SK-N-SH (cell line): ENCODE results near the gene MPPED2. TPM values are rescaled to one million over a fixed set of nuclear protein-coding genes. Genes with fewer than 3 reads are reported as not detected.

ENCODE experiments used
- CTCF ChIA-PET: fragments of 300-600, 350-600 bp; formaldehyde crosslinking; extraction: SDS; loops from one replicate; lab custom pipeline; 2021; lab: Yijun Ruan, JAX
- POLR2A ChIA-PET: fragments of 350-600 bp; sonication (Branson Sonifier 250); formaldehyde crosslinking; extraction: SDS; loops from one replicate; lab custom pipeline; 2020; ENCODE audit warnings: antibody characterized with exemption, inconsistent platforms; lab: Yijun Ruan, JAX
- DNase-seq: peaks from one replicate; pipeline ENCODE4 v3.0.0; 2012
- H2AFZ ChIP-seq: fragments of 200-600 bp; sonication (generic); 2 replicates; pipeline ENCODE4 v1.8.1; 2016; ENCODE audit warnings: antibody characterized with exemption, mild to moderate bottlenecking, low read depth
- H3F3A ChIP-seq: fragments of 200-600 bp; sonication (generic); replicated peaks from 2 replicates; pipeline ENCODE3; 2016; ENCODE audit warnings: antibody characterized with exemption, mild to moderate bottlenecking; ENCODE audit not compliant: insufficient read depth
- H3K27ac ChIP-seq, 2 experiments: fragments of 200-500 bp in 1 of 2; fragments of 200-600 bp in 1 of 2; sonication (Bioruptor generic) in 1 of 2; sonication (generic), shearing (Covaris generic) in 1 of 2; 2 replicates each; pipeline versions ENCODE4 v1.5.1 to v1.6.1; 2014 to 2016; ENCODE audit warnings: low read depth in 2 of 2, inconsistent platforms in 1 of 2, low read length in 1 of 2, mild to moderate bottlenecking in 1 of 2, mixed read lengths in 1 of 2
- H3K27me3 ChIP-seq: fragments of 200-600 bp; sonication (generic), shearing (Covaris generic); 2 replicates; pipeline ENCODE4 v1.6.1; 2016; ENCODE audit warnings: mixed run types; ENCODE audit not compliant: insufficient read depth
- H3K36me3 ChIP-seq, 2 experiments: fragments of 200-500 bp in 1 of 2; fragments of 200-600 bp in 1 of 2; sonication (Bioruptor generic) in 1 of 2; sonication (generic) in 1 of 2; replicated peaks in 1 of 2; 2 replicates each; pipeline versions ENCODE3 to v1.5.1; 2014 to 2016; ENCODE audit warnings: low read length in 1 of 2, mild to moderate bottlenecking in 1 of 2; ENCODE audit not compliant: insufficient read depth in 2 of 2, control insufficient read depth in 1 of 2
- H3K4me1 ChIP-seq, 2 experiments: fragments of 200-500 bp in 1 of 2; fragments of 200-600 bp in 1 of 2; sonication (Bioruptor generic) in 1 of 2; sonication (generic), shearing (Covaris generic) in 1 of 2; 2 replicates each; pipeline versions ENCODE4 v1.5.1 to v1.6.1; 2014 to 2016; ENCODE audit warnings: low read depth in 1 of 2, low read length in 1 of 2, mixed run types in 1 of 2; ENCODE audit not compliant: insufficient read depth in 2 of 2, control insufficient read depth in 1 of 2
- H3K4me2 ChIP-seq: fragments of 200-600 bp; sonication (generic), shearing (Covaris generic); 2 replicates; pipeline ENCODE4 v1.6.1; 2017; ENCODE audit warnings: mixed run types
- H3K4me3 ChIP-seq, 2 experiments: fragments of 200-500 bp in 1 of 2; fragments of 200-600 bp in 1 of 2; sonication (Bioruptor generic) in 1 of 2; sonication (generic), shearing (Covaris generic) in 1 of 2; 2 replicates each; pipeline versions ENCODE4 v1.5.1 to v1.8.1; 2014 to 2016; ENCODE audit warnings: low read depth in 2 of 2, inconsistent platforms in 1 of 2, low read length in 1 of 2, mild to moderate bottlenecking in 1 of 2, mixed read lengths in 1 of 2, moderate library complexity in 1 of 2
- H3K79me2 ChIP-seq: fragments of 200-600 bp; sonication (generic); 2 replicates; pipeline ENCODE4 v1.8.1; 2017; ENCODE audit warnings: mild to moderate bottlenecking; ENCODE audit not compliant: insufficient read depth
- H3K9ac ChIP-seq: fragments of 200-600 bp; sonication (generic); 2 replicates; pipeline ENCODE4 v1.6.1; 2017; ENCODE audit warnings: mixed run types
- H3K9me2 ChIP-seq: fragments of 200-600 bp; sonication (generic); 2 replicates; pipeline ENCODE4 v1.6.1; 2017; ENCODE audit warnings: mixed run types
- H3K9me3 ChIP-seq: fragments of 200-600 bp; sonication (generic); 2 replicates; pipeline ENCODE4 v1.6.1; 2017; ENCODE audit warnings: mixed run types, mild to moderate bottlenecking, moderate library complexity
- H4K20me1 ChIP-seq: fragments of 200-600 bp; sonication (generic); 2 replicates; pipeline ENCODE4 v1.6.1; 2017; ENCODE audit warnings: mild to moderate bottlenecking, mixed run types; ENCODE audit not compliant: insufficient read depth
- ELF1 ChIP-seq: IDR thresholded peaks from 2 replicates; pipeline ENCODE4 v1.4.0; 2012
- FOSL2 ChIP-seq: IDR thresholded peaks from 2 replicates; pipeline ENCODE4 v1.4.0; 2012; ENCODE audit warnings: low read depth, mild to moderate bottlenecking, moderate library complexity, borderline replicate concordance
- FOXM1 ChIP-seq: IDR thresholded peaks from 2 replicates; pipeline ENCODE4 v1.4.0; 2012; ENCODE audit warnings: low read depth, mild to moderate bottlenecking
- GATA2 ChIP-seq: sonication (generic); formaldehyde crosslinking; IDR thresholded peaks from 2 replicates; pipeline ENCODE4 v1.5.0; 2020; ENCODE audit warnings: mild to moderate bottlenecking, missing genetic modification reagents
- JUND ChIP-seq: IDR thresholded peaks from 2 replicates; pipeline ENCODE4 v1.4.0; 2012
- MEF2A ChIP-seq: IDR thresholded peaks from 2 replicates; pipeline ENCODE4 v1.4.0; 2012; ENCODE audit warnings: low read depth, borderline replicate concordance
- NRF1 ChIP-seq: IDR thresholded peaks from 2 replicates; pipeline ENCODE4 v1.6.1; 2012; ENCODE audit warnings: low read depth, mild to moderate bottlenecking, low read length
- RAD21 ChIP-seq: IDR thresholded peaks from 2 replicates; pipeline ENCODE4 v1.6.1; 2012; ENCODE audit warnings: mild to moderate bottlenecking, low read length
- SMC3 ChIP-seq: IDR thresholded peaks from 2 replicates; pipeline ENCODE4 v1.6.1; 2012; ENCODE audit warnings: low read depth, low read length, improper control_type of control experiment
- TAF1 ChIP-seq: IDR thresholded peaks from 2 replicates; pipeline ENCODE4 v1.6.1; 2012; ENCODE audit warnings: low read depth, mild to moderate bottlenecking, low read length, moderate library complexity, borderline replicate concordance
- TEAD4 ChIP-seq: IDR thresholded peaks from 2 replicates; pipeline ENCODE4 v1.4.0; 2012; ENCODE audit warnings: mild to moderate bottlenecking, borderline replicate concordance; ENCODE audit not compliant: insufficient read depth
- USF1 ChIP-seq: IDR thresholded peaks from 2 replicates; pipeline ENCODE4 v1.4.0; 2012; ENCODE audit warnings: low read depth, borderline replicate concordance
- USF2 ChIP-seq: fragments of 150-350 bp; IDR thresholded peaks from 2 replicates; pipeline ENCODE4 v1.6.1; 2017; ENCODE audit warnings: antibody characterized with exemption, low read length, low read depth, borderline replicate concordance
- YY1 ChIP-seq: IDR thresholded peaks from 2 replicates; pipeline ENCODE4 v1.4.0; 2012; ENCODE audit warnings: low read depth, mild to moderate bottlenecking
- WGBS: methylation state at CpG from one replicate; pipeline ENCODE4 v1.1.6; 2017; ENCODE audit warnings: low lambda C conversion rate; 5-methylcytosine and 5-hydroxymethylcytosine counted together
- polyA plus RNA-seq, 3 experiments: library from polyadenylated mRNA; depleted of rRNA; stranded (reverse); fragments of >200 nt; gene quantifications; 2 replicates each; pipeline ENCODE4 v1.2.3, GENCODE V29; 2012
- TF ChIP-seq, protein P1 (sequence below): IDR thresholded peaks from 2 replicates; pipeline ENCODE4 v1.6.1; 2012; ENCODE audit warnings: mild to moderate bottlenecking, low read depth, low read length, moderate library complexity
- TF ChIP-seq, protein P2 (sequence below): IDR thresholded peaks from 2 replicates; pipeline ENCODE4 v1.4.0; 2012; ENCODE audit warnings: low read depth
- TF ChIP-seq, protein P3 (sequence below): fragments of 150-350 bp; IDR thresholded peaks from 2 replicates; pipeline ENCODE4 v1.6.1; 2016; ENCODE audit warnings: mild to moderate bottlenecking, low read depth, low read length

MPPED2 gene
- polyA plus RNA-seq, 1 of the 3 experiments (the other 2 are of a cell fraction): 0.05 TPM

DNA sequence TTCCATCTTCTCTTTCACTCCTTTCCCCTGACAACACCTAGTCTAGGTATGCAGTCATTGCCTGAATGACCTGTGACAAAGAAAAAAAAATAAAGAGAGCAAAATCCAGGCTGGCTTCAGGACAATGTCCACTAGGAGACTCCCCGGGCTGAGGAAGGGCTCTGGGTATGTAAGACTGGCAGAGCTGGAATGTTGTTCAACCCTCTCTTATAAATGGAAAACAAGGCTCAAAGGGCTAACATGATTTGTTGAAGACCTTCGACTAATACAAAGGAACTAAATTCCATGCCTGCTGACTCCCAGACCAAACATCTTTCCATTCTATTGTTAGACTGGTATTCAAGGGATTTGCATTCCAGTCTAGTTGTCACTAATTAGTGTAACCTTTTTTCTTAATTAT, 141.1 kb downstream of the MPPED2 start:
- WGBS: 42% methylated on average over 2 of the region's 2 CpGs
- POLR2A ChIA-PET: no interaction called here
- H3K9me2 ChIP-seq: no peaks in the 10 kb centered on the region

GRCh38 chr11:30440510-30440909, 145.6 kb downstream of the MPPED2 start:
- Histone ChIP-seq H3K79me2 (no peaks in the 10 kb centered on the region), H3F3A (no peaks in the 10 kb centered on the region), H3K9ac (no peak overlapping the region), H3K4me2 (no peak overlapping the region), H3K4me1 (no peaks in the 10 kb centered on the region), H3K9me2 (no peaks in the 10 kb centered on the region), H3K4me3 (no peak overlapping the region), H3K27me3 (no peaks in the 10 kb centered on the region), H3K36me3 (no peaks in the 10 kb centered on the region), H3K9me3 (no peaks in the 10 kb centered on the region), H3K27ac (no peak overlapping the region), H4K20me1 (no peaks in the 10 kb centered on the region), H2AFZ (no peak overlapping the region)
- no peak for DNase-seq
- WGBS: 18% methylated on average over 4 of the region's 4 CpGs
- POLR2A ChIA-PET: no interaction called here
- CTCF ChIA-PET: interaction anchor here (0.5 kb wide), 1 partner anchor 23 kb away, joined by 3 read pairs; no protein-coding TSS in a partner anchor
- no peak for TF ChIP-seq JUND
- TF ChIP-seq ELF1: no peak
- no peak for TF ChIP-seq TAF1
- no peak for TF ChIP-seq USF2
- TF ChIP-seq YY1: no peak
- no peak for TF ChIP-seq GATA2 (CRISPR knock-in tag)
- TF ChIP-seq, protein P1, sequence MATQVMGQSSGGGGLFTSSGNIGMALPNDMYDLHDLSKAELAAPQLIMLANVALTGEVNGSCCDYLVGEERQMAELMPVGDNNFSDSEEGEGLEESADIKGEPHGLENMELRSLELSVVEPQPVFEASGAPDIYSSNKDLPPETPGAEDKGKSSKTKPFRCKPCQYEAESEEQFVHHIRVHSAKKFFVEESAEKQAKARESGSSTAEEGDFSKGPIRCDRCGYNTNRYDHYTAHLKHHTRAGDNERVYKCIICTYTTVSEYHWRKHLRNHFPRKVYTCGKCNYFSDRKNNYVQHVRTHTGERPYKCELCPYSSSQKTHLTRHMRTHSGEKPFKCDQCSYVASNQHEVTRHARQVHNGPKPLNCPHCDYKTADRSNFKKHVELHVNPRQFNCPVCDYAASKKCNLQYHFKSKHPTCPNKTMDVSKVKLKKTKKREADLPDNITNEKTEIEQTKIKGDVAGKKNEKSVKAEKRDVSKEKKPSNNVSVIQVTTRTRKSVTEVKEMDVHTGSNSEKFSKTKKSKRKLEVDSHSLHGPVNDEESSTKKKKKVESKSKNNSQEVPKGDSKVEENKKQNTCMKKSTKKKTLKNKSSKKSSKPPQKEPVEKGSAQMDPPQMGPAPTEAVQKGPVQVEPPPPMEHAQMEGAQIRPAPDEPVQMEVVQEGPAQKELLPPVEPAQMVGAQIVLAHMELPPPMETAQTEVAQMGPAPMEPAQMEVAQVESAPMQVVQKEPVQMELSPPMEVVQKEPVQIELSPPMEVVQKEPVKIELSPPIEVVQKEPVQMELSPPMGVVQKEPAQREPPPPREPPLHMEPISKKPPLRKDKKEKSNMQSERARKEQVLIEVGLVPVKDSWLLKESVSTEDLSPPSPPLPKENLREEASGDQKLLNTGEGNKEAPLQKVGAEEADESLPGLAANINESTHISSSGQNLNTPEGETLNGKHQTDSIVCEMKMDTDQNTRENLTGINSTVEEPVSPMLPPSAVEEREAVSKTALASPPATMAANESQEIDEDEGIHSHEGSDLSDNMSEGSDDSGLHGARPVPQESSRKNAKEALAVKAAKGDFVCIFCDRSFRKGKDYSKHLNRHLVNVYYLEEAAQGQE: no peak
- no peak for TF ChIP-seq FOXM1
- TF ChIP-seq RAD21: no peak
- no peak for TF ChIP-seq NRF1
- TF ChIP-seq MEF2A: no peak
- no peak for TF ChIP-seq USF1
- TF ChIP-seq, protein P2, sequence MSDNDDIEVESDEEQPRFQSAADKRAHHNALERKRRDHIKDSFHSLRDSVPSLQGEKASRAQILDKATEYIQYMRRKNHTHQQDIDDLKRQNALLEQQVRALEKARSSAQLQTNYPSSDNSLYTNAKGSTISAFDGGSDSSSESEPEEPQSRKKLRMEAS: no peak
- no peak for TF ChIP-seq FOSL2

More for the DNA sequence above, 141.1 kb downstream of the MPPED2 start:
- no peak for TF ChIP-seq TEAD4
- no peak for TF ChIP-seq SMC3
- no peak for TF ChIP-seq TAF1
- TF ChIP-seq, protein P2: no peak
- no peak for TF ChIP-seq MEF2A
- no peak for TF ChIP-seq ELF1
- TF ChIP-seq, protein P3, sequence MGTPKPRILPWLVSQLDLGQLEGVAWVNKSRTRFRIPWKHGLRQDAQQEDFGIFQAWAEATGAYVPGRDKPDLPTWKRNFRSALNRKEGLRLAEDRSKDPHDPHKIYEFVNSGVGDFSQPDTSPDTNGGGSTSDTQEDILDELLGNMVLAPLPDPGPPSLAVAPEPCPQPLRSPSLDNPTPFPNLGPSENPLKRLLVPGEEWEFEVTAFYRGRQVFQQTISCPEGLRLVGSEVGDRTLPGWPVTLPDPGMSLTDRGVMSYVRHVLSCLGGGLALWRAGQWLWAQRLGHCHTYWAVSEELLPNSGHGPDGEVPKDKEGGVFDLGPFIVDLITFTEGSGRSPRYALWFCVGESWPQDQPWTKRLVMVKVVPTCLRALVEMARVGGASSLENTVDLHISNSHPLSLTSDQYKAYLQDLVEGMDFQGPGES: no peak
- TF ChIP-seq FOSL2: no peak
- no peak for TF ChIP-seq RAD21
- TF ChIP-seq USF1: no peak
- TF ChIP-seq YY1: no peak
- H3K27ac ChIP-seq: no peak overlapping the region
- no peak for DNase-seq
- no peaks in the 10 kb centered on the region for H3K4me1 ChIP-seq
- no peaks in the 10 kb centered on the region for H3K79me2 ChIP-seq
- H2AFZ ChIP-seq: no peak overlapping the region
- H3K27me3 ChIP-seq: no peaks in the 10 kb centered on the region
- H3K9ac ChIP-seq: no peak overlapping the region
- no peaks in the 10 kb centered on the region for H3K9me3 ChIP-seq
- no peaks in the 10 kb centered on the region for H3K36me3 ChIP-seq
- no peak overlapping the region for H3K4me2 ChIP-seq
- no peaks in the 10 kb centered on the region for H4K20me1 ChIP-seq
- CTCF ChIA-PET: interaction anchor here (1.2 kb wide), 1 partner anchor 19 kb away, joined by 3 read pairs; no protein-coding TSS in a partner anchor
- no peaks in the 10 kb centered on the region for H3F3A ChIP-seq
- H3K4me3 ChIP-seq: no peak overlapping the region
